ENCODE results near the gene CMSS1.

Gene CMSS1

DNA sequence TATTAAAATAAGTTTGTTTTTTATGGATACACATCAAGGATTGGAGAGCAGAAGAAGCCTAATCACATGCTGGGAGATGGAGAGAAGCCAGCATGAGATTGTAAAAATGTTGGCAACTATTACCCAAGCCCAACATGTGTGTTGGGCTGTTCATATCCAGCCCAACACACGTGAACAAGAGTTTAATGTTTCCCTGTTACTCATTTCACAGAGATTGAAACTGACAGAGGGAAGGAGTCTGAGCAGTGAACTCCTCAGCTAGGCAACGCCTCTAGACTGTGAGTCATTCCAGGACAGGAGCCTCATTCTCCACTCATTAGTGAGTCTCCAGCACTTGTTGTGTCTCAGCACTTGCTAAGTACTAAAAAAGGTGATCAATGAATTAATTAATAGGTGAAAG, 43.2 kb upstream of the CMSS1 start:
- Histone ChIP-seq H4K8ac (ENCODE audit: low read depth, low read length) (no peak overlapping the region), H3K4me2 (ENCODE audit: low read length) (no peak overlapping the region)

DNA sequence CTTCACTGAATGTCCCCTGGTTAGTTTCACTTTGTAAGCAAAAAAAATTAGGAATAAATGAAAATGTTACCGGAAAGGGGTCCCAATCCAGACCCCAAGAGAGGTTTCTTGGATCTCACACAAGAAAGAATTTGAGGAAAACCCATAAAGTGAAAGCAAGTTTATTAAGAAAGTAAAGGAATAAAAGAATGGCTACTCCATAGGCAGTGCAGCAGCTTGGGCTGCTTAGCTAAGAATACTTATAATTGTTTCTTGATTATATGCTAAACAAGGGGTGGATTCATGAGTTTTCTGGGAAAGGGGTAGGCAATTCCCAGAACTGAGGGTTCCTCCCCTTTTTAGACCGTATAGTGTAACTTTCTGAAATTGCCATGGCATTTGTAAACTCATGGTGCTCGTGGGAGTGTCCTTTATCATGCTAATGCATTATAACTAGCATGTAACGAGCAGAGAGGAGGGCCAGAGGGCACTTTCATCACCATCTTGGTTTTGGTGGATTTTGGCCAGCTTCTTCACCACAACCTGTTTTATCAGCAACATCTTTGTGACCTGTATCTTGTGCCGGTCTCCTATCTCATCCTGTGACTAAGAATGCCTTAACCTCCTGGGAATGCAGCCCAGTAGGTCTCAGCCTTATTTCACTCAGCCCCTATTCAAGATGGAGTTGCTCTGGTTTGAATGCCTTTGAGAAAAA, 41.0 kb upstream of the CMSS1 start:
- Histone ChIP-seq H3K56ac (ENCODE audit: low read length) (no peak overlapping the region), H2BK120ac (ENCODE audit: low read depth, low read length) (no peak overlapping the region), H3K4ac (ENCODE audit: low read depth, low read length) (no peak overlapping the region), H3K23ac (ENCODE audit: low read length) (no peak overlapping the region), H2BK5ac (ENCODE audit: low read length) (no peak overlapping the region), H3K27ac (ENCODE audit: low read depth, low read length) (no peak overlapping the region), H3K36me3 (ENCODE audit: control insufficient read depth, insufficient read depth, low read length) (no peaks in the 10 kb centered on the region), H3K18ac (ENCODE audit: low read length) (no peak overlapping the region), H3K4me2 (ENCODE audit: low read length) (no peak overlapping the region), H2BK15ac (replicated peaks; ENCODE audit: low read depth) (no peak overlapping the region), H3K4me1 (ENCODE audit: control insufficient read depth, low read depth, low read length) (no peaks in the 10 kb centered on the region), H3K27me3 (ENCODE audit: insufficient read depth, low read length, poor library complexity) (no peaks in the 10 kb centered on the region), H3K9ac (ENCODE audit: low read length) (no peak overlapping the region), H4K8ac (ENCODE audit: low read depth, low read length) (peak overlapping the region; percentile 56), H3K79me2 (ENCODE audit: control insufficient read depth, insufficient read depth, low read length) (no peaks in the 10 kb centered on the region), H4K5ac (ENCODE audit: low read length) (no peak overlapping the region), H3K79me1 (ENCODE audit: low read length) (no peaks in the 10 kb centered on the region), H2AK5ac (ENCODE audit: low read length) (no peak overlapping the region), H3K4me3 (ENCODE audit: low read length) (no peak overlapping the region)
- peak; percentile 22 for DNase-seq
- WGBS (ENCODE audit: extremely low coverage, insufficient coverage, low lambda C conversion rate), result no CpG with 5 or more reads among the region's 5 CpGs

More for the DNA sequence above, 43.2 kb upstream of the CMSS1 start:
- Histone ChIP-seq H3K4me1 (ENCODE audit: control insufficient read depth, low read depth, low read length) (no peaks in the 10 kb centered on the region), H2BK5ac (ENCODE audit: low read length) (no peak overlapping the region), H3K23ac (ENCODE audit: low read length) (no peak overlapping the region), H3K4ac (ENCODE audit: low read depth, low read length) (no peak overlapping the region), H3K27me3 (ENCODE audit: insufficient read depth, low read length, poor library complexity) (no peaks in the 10 kb centered on the region), H3K4me3 (ENCODE audit: low read length) (no peak overlapping the region), H2AK5ac (ENCODE audit: low read length) (no peak overlapping the region), H2BK15ac (replicated peaks; ENCODE audit: low read depth) (no peak overlapping the region), H4K5ac (ENCODE audit: low read length) (no peak overlapping the region), H3K9ac (ENCODE audit: low read length) (no peak overlapping the region), H3K79me2 (ENCODE audit: control insufficient read depth, insufficient read depth, low read length) (no peaks in the 10 kb centered on the region), H3K79me1 (ENCODE audit: low read length) (no peaks in the 10 kb centered on the region), H3K27ac (ENCODE audit: low read depth, low read length) (no peak overlapping the region), H3K36me3 (ENCODE audit: control insufficient read depth, insufficient read depth, low read length) (no peaks in the 10 kb centered on the region), H3K18ac (ENCODE audit: low read length) (no peak overlapping the region), H3K56ac (ENCODE audit: low read length) (no peak overlapping the region), H2BK120ac (ENCODE audit: low read depth, low read length) (no peak overlapping the region)
- no CpG with 5 or more reads among the region's 2 CpGs for WGBS (ENCODE audit: extremely low coverage, insufficient coverage, low lambda C conversion rate)
- DNase-seq, result peak; percentile 6

DNA sequence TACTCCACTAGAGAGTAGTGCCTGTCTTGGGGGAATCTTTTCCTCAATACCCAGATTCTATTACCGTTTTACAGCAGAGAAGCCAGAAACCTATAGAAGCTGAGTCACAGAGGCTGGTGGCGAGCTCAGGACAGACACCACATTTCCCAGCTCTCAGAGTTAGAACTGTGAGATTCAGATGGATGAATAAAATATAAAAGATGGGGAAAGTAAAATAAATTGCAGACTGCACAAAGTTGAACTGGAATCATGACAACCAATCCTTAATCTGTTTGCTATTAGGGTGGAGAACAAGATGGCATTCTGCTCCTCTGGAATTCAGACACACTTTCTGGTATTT, 40.5 kb upstream of the CMSS1 start:
- DNase-seq, result no peak
- no peak overlapping the region for H2AK5ac ChIP-seq (ENCODE audit: low read length)
- H4K5ac ChIP-seq (ENCODE audit: low read length), result no peak overlapping the region
- H3K4me1 ChIP-seq (ENCODE audit: control insufficient read depth, low read depth, low read length), result no peaks in the 10 kb centered on the region
- WGBS (ENCODE audit: extremely low coverage, insufficient coverage, low lambda C conversion rate), result no CpG with 5 or more reads among the region's 2 CpGs
- no peaks in the 10 kb centered on the region for H3K79me2 ChIP-seq (ENCODE audit: control insufficient read depth, insufficient read depth, low read length)
- H3K27me3 ChIP-seq (ENCODE audit: insufficient read depth, low read length, poor library complexity), result no peaks in the 10 kb centered on the region
- H3K27ac ChIP-seq (ENCODE audit: low read depth, low read length), result no peak overlapping the region
- no peaks in the 10 kb centered on the region for H3K79me1 ChIP-seq (ENCODE audit: low read length)
- no peak overlapping the region for H3K9ac ChIP-seq (ENCODE audit: low read length)
- H2BK15ac ChIP-seq (replicated peaks; ENCODE audit: low read depth), result no peak overlapping the region
- H3K4me2 ChIP-seq (ENCODE audit: low read length), result no peak overlapping the region
- H3K36me3 ChIP-seq (ENCODE audit: control insufficient read depth, insufficient read depth, low read length), result no peaks in the 10 kb centered on the region
- H3K4ac ChIP-seq (ENCODE audit: low read depth, low read length), result no peak overlapping the region
- no peak overlapping the region for H2BK120ac ChIP-seq (ENCODE audit: low read depth, low read length)
- H3K18ac ChIP-seq (ENCODE audit: low read length), result no peak overlapping the region
- no peak overlapping the region for H4K8ac ChIP-seq (ENCODE audit: low read depth, low read length)
- H3K56ac ChIP-seq (ENCODE audit: low read length), result no peak overlapping the region
- no peak overlapping the region for H3K4me3 ChIP-seq (ENCODE audit: low read length)
- H3K23ac ChIP-seq (ENCODE audit: low read length), result no peak overlapping the region
- no peak overlapping the region for H2BK5ac ChIP-seq (ENCODE audit: low read length)

DNA sequence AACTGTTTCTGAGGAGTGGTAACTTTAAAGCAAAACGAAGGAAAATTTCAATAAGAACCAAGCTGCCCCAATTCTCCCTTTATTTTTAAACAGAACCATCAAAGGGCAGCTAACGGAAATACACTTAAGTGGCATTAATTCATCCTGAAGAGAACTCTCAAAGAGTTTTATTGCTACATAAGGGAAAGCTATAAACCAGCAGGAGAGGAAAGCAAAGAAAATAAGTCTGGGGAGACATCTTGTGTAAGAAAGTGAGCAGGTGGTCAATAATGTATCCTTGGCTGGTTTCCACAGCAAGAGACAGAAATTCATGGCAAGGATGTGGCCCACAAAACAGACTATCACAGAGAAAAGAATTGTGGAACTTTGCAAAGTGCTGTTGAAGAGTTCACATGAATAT, 40.0 kb upstream of the CMSS1 start:
- no peaks in the 10 kb centered on the region for H3K79me2 ChIP-seq (ENCODE audit: control insufficient read depth, insufficient read depth, low read length)
- H4K5ac ChIP-seq (ENCODE audit: low read length), result no peak overlapping the region
- H4K8ac ChIP-seq (ENCODE audit: low read depth, low read length), result no peak overlapping the region
- H3K4me1 ChIP-seq (ENCODE audit: control insufficient read depth, low read depth, low read length), result no peaks in the 10 kb centered on the region
- no peaks in the 10 kb centered on the region for H3K36me3 ChIP-seq (ENCODE audit: control insufficient read depth, insufficient read depth, low read length)
- no peak overlapping the region for H3K4me2 ChIP-seq (ENCODE audit: low read length)
- H3K9ac ChIP-seq (ENCODE audit: low read length), result no peak overlapping the region
- no peak overlapping the region for H3K4ac ChIP-seq (ENCODE audit: low read depth, low read length)
- no peak overlapping the region for H2AK5ac ChIP-seq (ENCODE audit: low read length)
- no peaks in the 10 kb centered on the region for H3K27me3 ChIP-seq (ENCODE audit: insufficient read depth, low read length, poor library complexity)
- no CpG with 5 or more reads among the region's 2 CpGs for WGBS (ENCODE audit: extremely low coverage, insufficient coverage, low lambda C conversion rate)
- no peak overlapping the region for H3K4me3 ChIP-seq (ENCODE audit: low read length)
- no peak overlapping the region for H2BK5ac ChIP-seq (ENCODE audit: low read length)
- no peak overlapping the region for H3K56ac ChIP-seq (ENCODE audit: low read length)
- no peak for DNase-seq
- H3K79me1 ChIP-seq (ENCODE audit: low read length), result no peaks in the 10 kb centered on the region
- no peak overlapping the region for H3K23ac ChIP-seq (ENCODE audit: low read length)
- no peak overlapping the region for H3K27ac ChIP-seq (ENCODE audit: low read depth, low read length)
- H2BK15ac ChIP-seq (replicated peaks; ENCODE audit: low read depth), result no peak overlapping the region
- H3K18ac ChIP-seq (ENCODE audit: low read length), result no peak overlapping the region
- no peak overlapping the region for H2BK120ac ChIP-seq (ENCODE audit: low read depth, low read length)

DNA sequence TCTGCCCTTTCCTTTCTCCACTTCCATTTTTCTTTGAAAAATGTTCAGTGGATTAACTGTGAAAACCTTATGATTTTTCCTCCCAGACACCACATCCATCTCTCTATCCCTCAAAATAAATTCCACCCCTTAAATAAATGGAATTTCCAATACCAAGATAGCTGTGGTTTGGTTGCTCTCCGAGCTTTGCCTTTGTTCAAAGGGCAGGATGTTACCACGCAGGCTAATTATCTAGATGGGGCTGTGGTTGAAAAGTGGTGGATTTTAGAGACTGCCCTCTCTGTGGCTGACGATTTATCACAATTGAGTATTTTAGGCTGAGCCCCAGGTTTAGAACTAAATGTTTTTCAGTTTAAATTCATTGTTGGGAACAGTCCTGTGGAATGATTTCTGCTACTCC, 36.9 kb upstream of the CMSS1 start:
- Histone ChIP-seq H3K18ac (ENCODE audit: low read length) (no peak overlapping the region), H2BK120ac (ENCODE audit: low read depth, low read length) (no peak overlapping the region)
- no peak for DNase-seq

DNA sequence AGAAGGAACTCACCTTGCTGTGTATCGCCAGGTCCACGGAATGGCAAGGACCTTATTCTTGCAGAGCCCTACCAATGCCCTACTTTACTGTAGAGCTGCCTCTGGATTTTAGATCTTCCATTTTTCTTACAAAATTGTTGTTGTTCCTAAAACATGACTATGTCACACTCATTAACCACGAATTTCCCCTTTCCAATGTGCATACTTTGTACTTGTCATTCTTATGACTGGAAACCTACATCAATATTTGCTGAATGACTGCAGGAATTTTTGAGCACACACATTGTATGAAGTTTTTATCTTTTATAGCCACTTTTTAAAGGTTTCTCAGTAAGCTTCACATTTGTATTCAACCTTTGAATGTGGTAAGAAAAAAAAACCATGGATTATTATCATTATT, 35.9 kb upstream of the CMSS1 start:
- Histone ChIP-seq H3K4me3 (ENCODE audit: low read length) (no peak overlapping the region), H4K8ac (ENCODE audit: low read depth, low read length) (no peak overlapping the region), H2BK15ac (replicated peaks; ENCODE audit: low read depth) (no peak overlapping the region), H3K18ac (ENCODE audit: low read length) (no peak overlapping the region), H3K79me2 (ENCODE audit: control insufficient read depth, insufficient read depth, low read length) (no peaks in the 10 kb centered on the region), H3K4ac (ENCODE audit: low read depth, low read length) (no peak overlapping the region), H3K4me1 (ENCODE audit: control insufficient read depth, low read depth, low read length) (no peaks in the 10 kb centered on the region), H3K9ac (ENCODE audit: low read length) (no peak overlapping the region), H4K5ac (ENCODE audit: low read length) (no peak overlapping the region), H2BK5ac (ENCODE audit: low read length) (no peak overlapping the region), H3K36me3 (ENCODE audit: control insufficient read depth, insufficient read depth, low read length) (no peaks in the 10 kb centered on the region), H3K79me1 (ENCODE audit: low read length) (no peaks in the 10 kb centered on the region), H3K56ac (ENCODE audit: low read length) (no peak overlapping the region), H3K23ac (ENCODE audit: low read length) (no peak overlapping the region), H2AK5ac (ENCODE audit: low read length) (no peak overlapping the region), H3K4me2 (ENCODE audit: low read length) (no peak overlapping the region), H3K27me3 (ENCODE audit: insufficient read depth, low read length, poor library complexity) (no peaks in the 10 kb centered on the region), H2BK120ac (ENCODE audit: low read depth, low read length) (no peak overlapping the region), H3K27ac (ENCODE audit: low read depth, low read length) (no peak overlapping the region)
- DNase-seq, result no peak
- WGBS (ENCODE audit: extremely low coverage, insufficient coverage, low lambda C conversion rate), result no CpG with 5 or more reads among the region's 3 CpGs

More for the DNA sequence above, 36.9 kb upstream of the CMSS1 start:
- H3K9ac ChIP-seq (ENCODE audit: low read length), result no peak overlapping the region
- H3K4me3 ChIP-seq (ENCODE audit: low read length), result no peak overlapping the region
- H3K23ac ChIP-seq (ENCODE audit: low read length), result no peak overlapping the region
- no peak overlapping the region for H3K27ac ChIP-seq (ENCODE audit: low read depth, low read length)
- no peak overlapping the region for H4K8ac ChIP-seq (ENCODE audit: low read depth, low read length)
- H3K56ac ChIP-seq (ENCODE audit: low read length), result no peak overlapping the region
- H3K4me2 ChIP-seq (ENCODE audit: low read length), result no peak overlapping the region
- no peak overlapping the region for H3K4ac ChIP-seq (ENCODE audit: low read depth, low read length)
- no peak overlapping the region for H2AK5ac ChIP-seq (ENCODE audit: low read length)
- H3K4me1 ChIP-seq (ENCODE audit: control insufficient read depth, low read depth, low read length), result no peaks in the 10 kb centered on the region
- no CpG with 5 or more reads among the region's 3 CpGs for WGBS (ENCODE audit: extremely low coverage, insufficient coverage, low lambda C conversion rate)
- no peaks in the 10 kb centered on the region for H3K36me3 ChIP-seq (ENCODE audit: control insufficient read depth, insufficient read depth, low read length)
- no peaks in the 10 kb centered on the region for H3K27me3 ChIP-seq (ENCODE audit: insufficient read depth, low read length, poor library complexity)
- H3K79me1 ChIP-seq (ENCODE audit: low read length), result no peaks in the 10 kb centered on the region
- no peaks in the 10 kb centered on the region for H3K79me2 ChIP-seq (ENCODE audit: control insufficient read depth, insufficient read depth, low read length)
- no peak overlapping the region for H2BK15ac ChIP-seq (replicated peaks; ENCODE audit: low read depth)
- H2BK5ac ChIP-seq (ENCODE audit: low read length), result no peak overlapping the region
- no peak overlapping the region for H4K5ac ChIP-seq (ENCODE audit: low read length)
